Measurements from ENCODE around the gene LLPH. TPM values are rescaled to one million over a fixed set of nuclear protein-coding genes. Genes with fewer than 3 reads are reported as not detected.
"Not testable (repeated sequence)": the region's sequence is repeated elsewhere in the genome, so short reads cannot be mapped to it uniquely, and the experiment has no call there.

The LLPH gene
- total RNA-seq, 1 experiment from 2014 or later, result 31.5 TPM

- CTCF ChIA-PET, result interaction anchor here (0.7 kb wide), 1 partner anchor 18 kb away, joined by 3 read pairs; no protein-coding TSS in a partner anchor
- POLR2A ChIA-PET, result no interaction called here
- Mint-ChIP-seq H3K27ac (no peak overlapping the region), H3K36me3 (peaks cover 9% of the 10 kb centered on the region), H3K4me3 (no peak overlapping the region), H3K4me1 (no peaks in the 10 kb centered on the region), H3K9me3 (peaks cover 12% of the 10 kb centered on the region), H3K27me3 (ENCODE audit: low read depth) (peaks cover 10% of the 10 kb centered on the region; the same call in 1 of the 2 replicates)
- ATAC-seq (no peak), DNase-seq (ENCODE audit: low spot score) (no peak)
- TF ChIP-seq GABPB1 (CRISPR knock-in tag; IDR thresholded peaks at IDR 0.05) (no peak), CTCF (IDR thresholded peaks at IDR 0.05) (no peak), ESRRA (CRISPR knock-in tag; IDR thresholded peaks at IDR 0.05; ENCODE audit: borderline replicate concordance) (no peak), CREB1 (CRISPR knock-in tag; IDR thresholded peaks at IDR 0.05) (no peak), TP53 (CRISPR knock-in tag; IDR thresholded peaks at IDR 0.05) (no peak), USF1 (CRISPR knock-in tag; IDR thresholded peaks at IDR 0.05) (no peak), ZNF121 (CRISPR knock-in tag; IDR thresholded peaks at IDR 0.05) (no peak), TEAD1 (CRISPR knock-in tag; IDR thresholded peaks at IDR 0.05) (no peak), ZNF232 (CRISPR knock-in tag; IDR thresholded peaks at IDR 0.05) (no peak)
- TF ChIP-seq, protein P1, sequence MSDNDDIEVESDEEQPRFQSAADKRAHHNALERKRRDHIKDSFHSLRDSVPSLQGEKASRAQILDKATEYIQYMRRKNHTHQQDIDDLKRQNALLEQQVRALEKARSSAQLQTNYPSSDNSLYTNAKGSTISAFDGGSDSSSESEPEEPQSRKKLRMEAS (CRISPR knock-in tag; IDR thresholded peaks at IDR 0.05), result no peak
Measured at GRCh38 chr12:66176105-66176900, 45.8 kb upstream of the LLPH start.

DNA sequence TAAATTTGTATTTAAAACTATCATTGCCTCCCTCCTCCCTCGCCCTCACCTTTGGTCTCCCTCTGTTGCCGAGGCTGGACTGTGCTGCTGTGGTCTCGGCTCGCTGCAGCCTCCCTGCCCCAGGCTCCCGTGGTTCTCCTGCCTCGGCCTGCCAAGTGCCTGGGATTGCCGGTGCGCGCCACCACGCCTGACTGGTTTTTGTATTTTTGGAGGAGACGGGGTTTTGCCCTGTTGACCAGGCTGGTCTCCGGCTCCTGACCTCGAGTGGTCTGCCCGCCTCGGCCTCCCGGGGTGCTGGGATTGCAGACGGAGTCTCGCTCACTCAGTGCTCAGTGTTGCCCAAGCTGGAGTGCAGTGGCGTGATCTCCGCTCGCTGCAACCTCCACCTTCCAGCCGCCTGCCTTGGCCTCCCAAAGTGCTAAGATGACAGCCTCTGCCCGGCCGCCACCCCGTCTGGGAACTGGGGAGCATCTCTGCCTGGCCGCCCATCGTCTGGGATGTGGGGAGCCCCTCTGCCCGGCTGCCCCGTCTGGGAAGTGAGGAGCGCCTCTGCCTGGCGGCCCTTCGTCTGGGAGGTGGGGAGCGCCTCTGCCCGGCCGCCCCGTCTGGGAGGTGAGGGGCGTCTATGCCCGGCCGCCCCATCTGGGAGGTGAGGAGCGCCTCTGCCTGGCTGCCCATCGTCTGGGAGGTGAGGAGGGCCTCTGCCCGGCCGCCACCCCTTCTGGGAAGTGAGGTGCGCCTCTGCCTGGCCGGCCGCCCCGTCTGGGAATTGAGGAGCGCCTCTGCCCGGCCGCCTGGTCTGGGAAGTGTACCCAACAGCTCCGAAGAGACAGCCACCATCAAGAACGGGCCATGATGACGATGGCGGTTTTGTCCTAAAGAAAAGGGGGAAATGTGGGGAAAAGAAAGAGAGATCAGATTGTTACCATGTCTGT, 44.1 kb upstream of the LLPH start:
- H3K4me3 Mint-ChIP-seq; ATAC-seq; H3K27ac Mint-ChIP-seq; H3K36me3 Mint-ChIP-seq; DNase-seq (ENCODE audit: low spot score); CTCF ChIA-PET; POLR2A ChIA-PET; H3K4me1 Mint-ChIP-seq: not testable (repeated sequence)
- Mint-ChIP-seq H3K9me3 (peaks cover 12% of the 10 kb centered on the region), H3K27me3 (ENCODE audit: low read depth) (peaks cover 10% of the 10 kb centered on the region; the same call in 1 of the 2 replicates)

DNA sequence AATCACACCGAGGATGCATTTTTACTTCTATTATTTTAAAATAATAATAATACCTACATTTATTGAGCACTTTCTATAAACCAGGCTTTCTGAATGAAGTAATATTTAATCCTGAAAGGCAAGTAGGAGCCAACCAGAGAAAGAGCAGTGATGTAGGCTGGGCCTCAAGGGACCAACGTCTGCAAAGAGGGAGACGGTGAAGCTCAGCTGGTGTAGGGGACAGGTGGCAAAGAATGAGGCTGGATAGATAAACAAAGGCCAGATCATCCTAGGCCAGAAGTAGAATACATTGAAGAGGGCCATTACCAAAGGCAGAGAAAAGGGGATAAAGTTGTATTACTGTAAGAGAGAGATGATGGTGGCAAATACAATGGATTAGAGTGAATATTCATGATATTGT, 40.1 kb upstream of the LLPH start:
- no peak for DNase-seq (ENCODE audit: low spot score)
- ChIA-PET CTCF (interaction anchor here (0.7 kb wide), 1 partner anchor 655 kb away, joined by 3 read pairs; no protein-coding TSS in a partner anchor), POLR2A (interaction anchor here (1.6 kb wide), 1 partner anchor 40 kb away, joined by 7 read pairs; the partner anchor contains the start of gene LLPH)
- peaks cover 16% of the 10 kb centered on the region for H3K9me3 Mint-ChIP-seq
- H3K27ac Mint-ChIP-seq, result no peak overlapping the region
- no peak for ATAC-seq
- TF ChIP-seq STAT6 (CRISPR knock-in tag; conservative IDR thresholded peaks at IDR 0.05; ENCODE audit: low read depth) (no peak), ZNF416 (CRISPR knock-in tag; IDR thresholded peaks at IDR 0.05) (no peak)
- TF ChIP-seq, protein P2, sequence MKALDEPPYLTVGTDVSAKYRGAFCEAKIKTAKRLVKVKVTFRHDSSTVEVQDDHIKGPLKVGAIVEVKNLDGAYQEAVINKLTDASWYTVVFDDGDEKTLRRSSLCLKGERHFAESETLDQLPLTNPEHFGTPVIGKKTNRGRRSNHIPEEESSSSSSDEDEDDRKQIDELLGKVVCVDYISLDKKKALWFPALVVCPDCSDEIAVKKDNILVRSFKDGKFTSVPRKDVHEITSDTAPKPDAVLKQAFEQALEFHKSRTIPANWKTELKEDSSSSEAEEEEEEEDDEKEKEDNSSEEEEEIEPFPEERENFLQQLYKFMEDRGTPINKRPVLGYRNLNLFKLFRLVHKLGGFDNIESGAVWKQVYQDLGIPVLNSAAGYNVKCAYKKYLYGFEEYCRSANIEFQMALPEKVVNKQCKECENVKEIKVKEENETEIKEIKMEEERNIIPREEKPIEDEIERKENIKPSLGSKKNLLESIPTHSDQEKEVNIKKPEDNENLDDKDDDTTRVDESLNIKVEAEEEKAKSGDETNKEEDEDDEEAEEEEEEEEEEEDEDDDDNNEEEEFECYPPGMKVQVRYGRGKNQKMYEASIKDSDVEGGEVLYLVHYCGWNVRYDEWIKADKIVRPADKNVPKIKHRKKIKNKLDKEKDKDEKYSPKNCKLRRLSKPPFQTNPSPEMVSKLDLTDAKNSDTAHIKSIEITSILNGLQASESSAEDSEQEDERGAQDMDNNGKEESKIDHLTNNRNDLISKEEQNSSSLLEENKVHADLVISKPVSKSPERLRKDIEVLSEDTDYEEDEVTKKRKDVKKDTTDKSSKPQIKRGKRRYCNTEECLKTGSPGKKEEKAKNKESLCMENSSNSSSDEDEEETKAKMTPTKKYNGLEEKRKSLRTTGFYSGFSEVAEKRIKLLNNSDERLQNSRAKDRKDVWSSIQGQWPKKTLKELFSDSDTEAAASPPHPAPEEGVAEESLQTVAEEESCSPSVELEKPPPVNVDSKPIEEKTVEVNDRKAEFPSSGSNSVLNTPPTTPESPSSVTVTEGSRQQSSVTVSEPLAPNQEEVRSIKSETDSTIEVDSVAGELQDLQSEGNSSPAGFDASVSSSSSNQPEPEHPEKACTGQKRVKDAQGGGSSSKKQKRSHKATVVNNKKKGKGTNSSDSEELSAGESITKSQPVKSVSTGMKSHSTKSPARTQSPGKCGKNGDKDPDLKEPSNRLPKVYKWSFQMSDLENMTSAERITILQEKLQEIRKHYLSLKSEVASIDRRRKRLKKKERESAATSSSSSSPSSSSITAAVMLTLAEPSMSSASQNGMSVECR (CRISPR knock-in tag; IDR thresholded peaks at IDR 0.05; ENCODE audit: borderline replicate concordance), result no peak
- peak overlapping the region; percentile 94 for H3K4me3 Mint-ChIP-seq
- peaks cover 11% of the 10 kb centered on the region for H3K4me1 Mint-ChIP-seq
- H3K36me3 Mint-ChIP-seq, result peaks cover 17% of the 10 kb centered on the region
- H3K27me3 Mint-ChIP-seq (ENCODE audit: low read depth), result peaks cover 5% of the 10 kb centered on the region; the same call in 1 of the 2 replicates

Data from WTC11 (cell line).